ENCODE results near the gene TMEM63C. TPM values are rescaled to one million over a fixed set of nuclear protein-coding genes. Genes with fewer than 3 reads are reported as not detected.
A peak's percentile ranks its signal among the peaks of the same experiment; 100 is the strongest.

TMEM63C gene, protein sequence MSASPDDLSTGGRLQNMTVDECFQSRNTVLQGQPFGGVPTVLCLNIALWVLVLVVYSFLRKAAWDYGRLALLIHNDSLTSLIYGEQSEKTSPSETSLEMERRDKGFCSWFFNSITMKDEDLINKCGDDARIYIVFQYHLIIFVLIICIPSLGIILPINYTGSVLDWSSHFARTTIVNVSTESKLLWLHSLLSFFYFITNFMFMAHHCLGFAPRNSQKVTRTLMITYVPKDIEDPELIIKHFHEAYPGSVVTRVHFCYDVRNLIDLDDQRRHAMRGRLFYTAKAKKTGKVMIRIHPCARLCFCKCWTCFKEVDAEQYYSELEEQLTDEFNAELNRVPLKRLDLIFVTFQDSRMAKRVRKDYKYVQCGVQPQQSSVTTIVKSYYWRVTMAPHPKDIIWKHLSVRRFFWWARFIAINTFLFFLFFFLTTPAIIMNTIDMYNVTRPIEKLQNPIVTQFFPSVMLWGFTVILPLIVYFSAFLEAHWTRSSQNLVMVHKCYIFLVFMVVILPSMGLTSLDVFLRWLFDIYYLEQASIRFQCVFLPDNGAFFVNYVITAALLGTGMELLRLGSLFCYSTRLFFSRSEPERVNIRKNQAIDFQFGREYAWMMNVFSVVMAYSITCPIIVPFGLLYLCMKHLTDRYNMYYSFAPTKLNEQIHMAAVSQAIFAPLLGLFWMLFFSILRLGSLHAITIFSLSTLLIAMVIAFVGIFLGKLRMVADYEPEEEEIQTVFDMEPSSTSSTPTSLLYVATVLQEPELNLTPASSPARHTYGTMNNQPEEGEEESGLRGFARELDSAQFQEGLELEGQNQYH
- total RNA-seq = 0.15 and 1.5 TPM in 2 replicates

DNA sequence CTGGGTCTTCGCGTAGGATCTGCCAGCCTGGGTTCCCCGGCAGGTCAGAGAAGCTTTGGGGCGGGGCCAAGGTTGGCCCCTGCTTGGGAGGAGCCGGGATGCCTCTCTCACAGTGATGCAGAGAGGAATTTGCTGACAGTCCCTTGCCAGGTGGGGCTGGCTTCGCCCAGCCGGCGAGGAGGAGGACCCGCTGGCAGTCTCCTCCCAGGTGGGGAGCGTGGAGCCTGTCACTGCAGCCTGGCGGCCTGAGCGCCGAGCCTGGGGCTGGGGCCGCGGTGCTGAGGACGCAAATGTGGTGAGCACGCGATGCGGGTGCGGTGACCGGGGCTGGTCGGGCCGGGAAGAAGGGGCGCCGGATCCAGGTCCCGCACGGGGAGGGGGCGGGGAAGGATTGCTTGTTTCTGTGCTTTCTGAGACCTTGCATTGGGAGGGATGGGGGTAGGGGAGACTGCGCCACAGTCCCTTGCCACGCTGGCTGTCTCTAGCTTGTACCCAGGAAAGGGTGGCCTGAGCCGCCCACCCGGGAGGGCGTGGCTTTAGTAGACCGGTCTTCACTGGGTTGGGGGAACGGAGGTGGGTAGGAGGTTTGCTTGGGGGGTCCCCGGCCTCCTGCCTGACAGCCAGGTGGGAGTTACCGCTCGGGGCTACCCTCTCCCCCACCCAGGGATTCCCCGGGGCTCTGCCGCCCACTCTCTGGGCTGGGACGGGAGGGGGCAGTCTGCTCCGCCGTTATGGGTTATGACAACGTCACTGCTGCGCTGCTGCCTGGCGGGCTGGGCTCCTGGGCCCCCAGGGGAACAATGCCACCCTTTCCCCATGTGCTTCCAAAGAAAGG, at the start of gene TMEM63C:
TMEM63C (plus strand) TSS at position 196 of the 835 bp plus-strand sequence. CDS start 37,016 bp downstream, outside the sequence.
- TF ChIP-seq, protein P1, sequence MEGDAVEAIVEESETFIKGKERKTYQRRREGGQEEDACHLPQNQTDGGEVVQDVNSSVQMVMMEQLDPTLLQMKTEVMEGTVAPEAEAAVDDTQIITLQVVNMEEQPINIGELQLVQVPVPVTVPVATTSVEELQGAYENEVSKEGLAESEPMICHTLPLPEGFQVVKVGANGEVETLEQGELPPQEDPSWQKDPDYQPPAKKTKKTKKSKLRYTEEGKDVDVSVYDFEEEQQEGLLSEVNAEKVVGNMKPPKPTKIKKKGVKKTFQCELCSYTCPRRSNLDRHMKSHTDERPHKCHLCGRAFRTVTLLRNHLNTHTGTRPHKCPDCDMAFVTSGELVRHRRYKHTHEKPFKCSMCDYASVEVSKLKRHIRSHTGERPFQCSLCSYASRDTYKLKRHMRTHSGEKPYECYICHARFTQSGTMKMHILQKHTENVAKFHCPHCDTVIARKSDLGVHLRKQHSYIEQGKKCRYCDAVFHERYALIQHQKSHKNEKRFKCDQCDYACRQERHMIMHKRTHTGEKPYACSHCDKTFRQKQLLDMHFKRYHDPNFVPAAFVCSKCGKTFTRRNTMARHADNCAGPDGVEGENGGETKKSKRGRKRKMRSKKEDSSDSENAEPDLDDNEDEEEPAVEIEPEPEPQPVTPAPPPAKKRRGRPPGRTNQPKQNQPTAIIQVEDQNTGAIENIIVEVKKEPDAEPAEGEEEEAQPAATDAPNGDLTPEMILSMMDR (IDR thresholded peaks at IDR 0.05) = no peak
- Mint-ChIP-seq H3K27ac (no peak within 1 kb of the TSS), H3K4me3 (peak within 1 kb of the TSS; percentile 80), H3K27me3 (peaks cover 8% of the 10 kb centered on the region), H3K4me1 (peaks cover 20% of the 10 kb centered on the region), H3K36me3 (ENCODE audit: low read depth) (no peaks in the 10 kb centered on the region), H3K9me3 (no peaks in the 10 kb centered on the region)
- intact Hi-C loops (cut with micrococcal nuclease) = loop anchor here (1.0 to 5.0 kb wide), 3 partner anchors 84 to 370 kb away; partner anchors contain the start of genes ANGEL1, CIPC, SAMD15 and TMED8
- CTCF ChIA-PET = no interaction called here
- POLR2A ChIA-PET = no interaction called here
- peak; percentile 89 for ATAC-seq (ENCODE audit: low read depth)
- DNase-seq = peak; percentile 44

DNA sequence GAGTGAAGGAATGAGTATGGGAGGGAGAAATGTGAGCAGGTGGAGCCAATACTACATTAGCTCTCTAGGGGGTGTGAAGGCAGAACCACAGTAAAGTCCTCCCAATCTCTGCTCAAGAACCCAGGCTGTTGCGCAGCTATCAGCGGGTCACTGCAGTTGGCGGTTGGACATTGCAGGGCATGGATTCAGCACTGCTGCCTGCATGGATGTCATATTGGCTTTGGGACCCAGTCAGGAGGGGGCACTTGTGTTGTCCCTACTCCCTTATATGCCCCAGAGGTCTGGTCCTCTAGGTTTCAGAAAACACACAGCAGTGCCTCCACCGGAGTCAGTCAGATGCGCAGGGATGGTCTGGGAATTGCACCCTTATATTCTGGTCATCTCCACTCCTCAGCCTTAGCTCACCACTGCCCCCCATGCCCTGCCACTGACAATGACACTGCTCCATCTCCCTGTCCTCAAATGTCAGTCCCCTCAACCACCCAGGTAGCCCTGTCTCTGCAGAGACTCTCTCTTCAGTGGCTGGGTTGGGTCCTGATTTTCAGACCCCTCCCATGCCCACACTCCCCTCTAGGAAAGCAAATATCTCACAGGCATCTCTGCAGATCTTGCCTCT, 49.6 kb upstream of the TMEM63C start:
- TF ChIP-seq, protein P1 (IDR thresholded peaks at IDR 0.05) = no peak
- Mint-ChIP-seq H3K9me3 (no peaks in the 10 kb centered on the region), H3K36me3 (ENCODE audit: low read depth) (no peaks in the 10 kb centered on the region), H3K4me3 (no peak overlapping the region), H3K27ac (no peak overlapping the region), H3K27me3 (peaks cover 60% of the 10 kb centered on the region), H3K4me1 (no peaks in the 10 kb centered on the region)
- DNase-seq (no peak), ATAC-seq (ENCODE audit: low read depth) (no peak)
- POLR2A ChIA-PET = no interaction called here
- intact Hi-C loops (cut with micrococcal nuclease) = no loop called here
- CTCF ChIA-PET = no interaction called here

DNA sequence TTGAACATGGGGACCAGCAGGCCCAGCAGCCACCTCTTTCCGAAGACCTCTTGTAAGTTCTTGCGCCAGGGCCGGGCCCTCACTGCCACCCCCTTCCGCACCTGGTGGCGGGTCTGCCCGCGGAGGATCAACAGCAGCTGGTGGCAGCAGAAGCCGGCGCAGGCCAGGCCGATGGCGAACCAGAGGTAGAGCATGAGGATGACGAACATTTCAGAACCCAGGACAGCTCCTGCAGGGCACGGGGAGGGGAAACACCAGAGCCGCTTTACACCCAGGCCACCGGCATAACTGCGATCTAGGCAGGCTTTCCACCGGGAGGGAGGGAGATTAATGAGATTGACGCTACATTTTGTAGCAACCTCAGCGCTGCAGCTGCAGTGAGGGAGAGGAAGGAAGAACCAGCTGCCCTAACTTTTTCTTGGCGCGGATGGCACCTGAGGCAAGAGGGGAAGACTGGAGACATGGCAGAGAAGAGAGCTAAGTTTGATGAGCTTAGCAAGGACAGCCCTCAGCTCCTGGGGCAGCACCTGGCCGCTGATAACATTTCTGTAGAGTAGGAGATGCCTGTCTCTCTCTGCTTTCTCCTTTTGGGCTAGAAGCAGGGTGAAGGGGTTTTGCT, 47.8 kb upstream of the TMEM63C start:
- TF ChIP-seq, protein P1 (IDR thresholded peaks at IDR 0.05) = no peak
- POLR2A ChIA-PET = interaction anchor here (0.6 to 2.0 kb wide), 3 partner anchors 10 to 105 kb away, joined by 3 to 6 read pairs (median 4); no protein-coding TSS in a partner anchor
- ATAC-seq (ENCODE audit: low read depth) (peak; percentile 98), DNase-seq (peak; percentile 50)
- Mint-ChIP-seq H3K4me1 (peaks cover 2% of the 10 kb centered on the region), H3K27ac (no peak overlapping the region), H3K9me3 (no peaks in the 10 kb centered on the region), H3K4me3 (no peak overlapping the region), H3K27me3 (peaks cover 73% of the 10 kb centered on the region), H3K36me3 (ENCODE audit: low read depth) (no peaks in the 10 kb centered on the region)
- CTCF ChIA-PET = interaction anchor here (1.1 to 2.3 kb wide), 5 partner anchors 10 to 39 kb away, joined by 3 to 9 read pairs (median 4); no protein-coding TSS in a partner anchor
- intact Hi-C loops (cut with micrococcal nuclease) = no loop called here

DNA sequence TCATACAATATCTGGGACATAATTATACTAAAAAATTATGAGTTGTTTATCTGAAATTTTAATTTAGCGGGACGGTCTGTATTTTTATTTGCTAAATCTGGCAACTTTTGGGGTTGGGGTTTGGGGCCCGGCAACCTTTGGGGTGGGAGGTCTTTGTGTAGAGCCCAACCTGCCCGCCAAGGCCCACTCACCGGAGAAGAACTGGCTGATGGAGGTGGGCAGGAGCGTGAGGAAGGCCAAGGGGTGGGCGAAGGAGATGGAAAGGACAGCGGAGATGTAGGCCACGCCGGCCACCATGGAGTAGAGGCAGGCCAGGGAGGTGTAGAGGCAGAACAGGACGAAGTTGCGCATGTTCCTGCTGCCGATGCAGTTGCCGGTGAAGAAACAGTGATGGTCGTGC, 42.6 kb upstream of the TMEM63C start:
- Mint-ChIP-seq H3K4me1 (peaks cover 26% of the 10 kb centered on the region), H3K27me3 (peaks cover 64% of the 10 kb centered on the region), H3K36me3 (ENCODE audit: low read depth) (no peaks in the 10 kb centered on the region), H3K27ac (no peak overlapping the region), H3K9me3 (no peaks in the 10 kb centered on the region), H3K4me3 (peak overlapping the region; percentile 76)
- DNase-seq (no peak), ATAC-seq (ENCODE audit: low read depth) (no peak)
- intact Hi-C loops (cut with micrococcal nuclease) = no loop called here
- CTCF ChIA-PET = no interaction called here
- TF ChIP-seq, protein P1 (IDR thresholded peaks at IDR 0.05) = no peak
- POLR2A ChIA-PET = no interaction called here

Measured in activated B cell treated with CpG ODN at 0.5 μM for 24 hours (primary cell).